ENCODE data around the gene RAP1A.

The RAP1A gene

GRCh38 chr1:111591937-111592336 lies 27.7 kb upstream of the RAP1A start:
- no peak for DNase-seq (ENCODE audit: low read depth)
- H3K4me3 ChIP-seq (ENCODE audit: low read depth, low read length): no peak overlapping the region
- no peak for TF ChIP-seq CTCF (IDR thresholded peaks at IDR 0.05; ENCODE audit: low read depth, low read length, missing control alignments)

- H3K4me3 ChIP-seq (ENCODE audit: low read depth, low read length): no peak overlapping the region
- TF ChIP-seq CTCF (IDR thresholded peaks at IDR 0.05; ENCODE audit: low read depth, low read length, missing control alignments): no peak
- peak; percentile 92 for DNase-seq (ENCODE audit: low read depth)
These were observed 26.9 kb upstream of the RAP1A start for GRCh38 chr1:111592389-111593361.

- no peak overlapping the region for H3K4me3 ChIP-seq (ENCODE audit: low read depth, low read length)
- DNase-seq (ENCODE audit: low read depth): no peak
- TF ChIP-seq CTCF (IDR thresholded peaks at IDR 0.05; ENCODE audit: low read depth, low read length, missing control alignments): no peak
These were observed 25.9 kb upstream of the RAP1A start for GRCh38 chr1:111593403-111594305.

GRCh38 chr1:111594306-111594693 lies 25.3 kb upstream of the RAP1A start:
- DNase-seq (ENCODE audit: low read depth): no peak
- TF ChIP-seq CTCF (IDR thresholded peaks at IDR 0.05; ENCODE audit: low read depth, low read length, missing control alignments): no peak

GRCh38 chr1:111595807-111596206 lies 23.8 kb upstream of the RAP1A start:
- TF ChIP-seq CTCF (IDR thresholded peaks at IDR 0.05; ENCODE audit: low read depth, low read length, missing control alignments): no peak
- no peak for DNase-seq (ENCODE audit: low read depth)

More at GRCh38 chr1:111594306-111594693, 25.3 kb upstream of the RAP1A start:
- H3K4me3 ChIP-seq (ENCODE audit: low read depth, low read length): no peak overlapping the region

GRCh38 chr1:111596499-111596898 lies 23.1 kb upstream of the RAP1A start:
- H3K4me3 ChIP-seq (ENCODE audit: low read depth, low read length): no peak overlapping the region
- DNase-seq (ENCODE audit: low read depth): no peak
- no peak for TF ChIP-seq CTCF (IDR thresholded peaks at IDR 0.05; ENCODE audit: low read depth, low read length, missing control alignments)

More at GRCh38 chr1:111595807-111596206, 23.8 kb upstream of the RAP1A start:
- no peak overlapping the region for H3K4me3 ChIP-seq (ENCODE audit: low read depth, low read length)

Data from GM12864 (cell line).